K562 (cell line): ENCODE measurements around the gene LMNA. TPM values are rescaled to one million over a fixed set of nuclear protein-coding genes. Genes with fewer than 3 reads are reported as not detected.
A peak's percentile ranks its signal among the peaks of the same experiment; 100 is the strongest.

Source experiments
- GABPB2 ChIP-seq: fragments of 250-450 bp; sonication (Bioruptor Pico); conservative IDR thresholded peaks from 2 replicates; pipeline ENCODE4 v1.5.1; 2021; ENCODE audit warnings: mild to moderate bottlenecking
- HNRNPLL ChIP-seq: fragments of 200-400 bp; formaldehyde crosslinking; IDR thresholded peaks from 2 replicates; pipeline ENCODE4 v1.6.1; 2017; ENCODE audit warnings: low read length, low read depth, mild to moderate bottlenecking; ENCODE audit not compliant: poor library complexity, severe bottlenecking
- MAX ChIP-seq: sonication (generic); formaldehyde crosslinking; IDR thresholded peaks from 2 replicates; pipeline ENCODE4 v1.9.0; 2022; ENCODE audit warnings: mild to moderate bottlenecking, missing genetic modification reagents
- MXD1 ChIP-seq: fragments of 250-450 bp; sonication (Bioruptor Pico); IDR thresholded peaks from 2 replicates; pipeline ENCODE4 v1.8.0; 2021; ENCODE audit warnings: borderline replicate concordance, mild to moderate bottlenecking, moderate library complexity; ENCODE audit not compliant: poor library complexity, severe bottlenecking
- RBM34 ChIP-seq: fragments of 200-400 bp; formaldehyde crosslinking; IDR thresholded peaks from 2 replicates; pipeline ENCODE4 v1.6.1; 2018; ENCODE audit warnings: low read length, borderline replicate concordance; ENCODE audit not compliant: insufficient read depth
- polyA plus RNA-seq, 8 experiments: library from polyadenylated mRNA; depleted of rRNA in 4 of 8; stranded (reverse) in 5 of 8; unstranded in 3 of 8; fragments of >200 nt; fragmentation: Nextera tagmentation in 2 of 8; fragmentation: Illumina TruSeq in 1 of 8; extraction: Ambion mirVana in 2 of 8; extraction: Trizol in 1 of 8; gene quantifications; 2 replicates each; pipeline versions ENCODE4 v1.2.1 to v1.2.3, GENCODE V29; 2011 to 2014; ENCODE audit warnings: inconsistent platforms in 1 of 8, missing spikeins in 1 of 8
- total RNA-seq, 7 experiments: library from RNA; depleted of rRNA in 6 of 7; stranded (reverse); fragments of >200 nt in 6 of 7; fragmentation: Illumina TruSeq in 2 of 7; extraction: Trizol in 2 of 7; gene quantifications; 2 replicates each; pipeline versions ENCODE4 v1.2.1 to v1.2.3, GENCODE V29; 2011 to 2021; ENCODE audit warnings: low replicate concordance in 1 of 7
- TF ChIP-seq, protein P1 (sequence below): fragments of 200-600 bp; sonication (generic); IDR thresholded peaks from one replicate; pipeline ENCODE4 v1.6.1; 2012; ENCODE audit warnings: mild to moderate bottlenecking, low read depth, low read length, inconsistent platforms
- TF ChIP-seq, protein P2 (sequence below): fragments of 450-650 bp; formaldehyde crosslinking; IDR thresholded peaks from 2 replicates; pipeline ENCODE4 v1.4.0; 2020; ENCODE audit warnings: mild to moderate bottlenecking, moderate library complexity
- TF ChIP-seq, protein P3 (sequence below): fragments of 450-650 bp; IDR thresholded peaks from 2 replicates; pipeline ENCODE4 v1.6.1; 2016

Gene LMNA
- total and polyA plus RNA-seq, 9 of the 15 experiments (the other 6 are each of a cell fraction or from before 2014, with no cell fraction given): 1.00 to 347 (median 88.2) TPM

- TF ChIP-seq, protein P1, sequence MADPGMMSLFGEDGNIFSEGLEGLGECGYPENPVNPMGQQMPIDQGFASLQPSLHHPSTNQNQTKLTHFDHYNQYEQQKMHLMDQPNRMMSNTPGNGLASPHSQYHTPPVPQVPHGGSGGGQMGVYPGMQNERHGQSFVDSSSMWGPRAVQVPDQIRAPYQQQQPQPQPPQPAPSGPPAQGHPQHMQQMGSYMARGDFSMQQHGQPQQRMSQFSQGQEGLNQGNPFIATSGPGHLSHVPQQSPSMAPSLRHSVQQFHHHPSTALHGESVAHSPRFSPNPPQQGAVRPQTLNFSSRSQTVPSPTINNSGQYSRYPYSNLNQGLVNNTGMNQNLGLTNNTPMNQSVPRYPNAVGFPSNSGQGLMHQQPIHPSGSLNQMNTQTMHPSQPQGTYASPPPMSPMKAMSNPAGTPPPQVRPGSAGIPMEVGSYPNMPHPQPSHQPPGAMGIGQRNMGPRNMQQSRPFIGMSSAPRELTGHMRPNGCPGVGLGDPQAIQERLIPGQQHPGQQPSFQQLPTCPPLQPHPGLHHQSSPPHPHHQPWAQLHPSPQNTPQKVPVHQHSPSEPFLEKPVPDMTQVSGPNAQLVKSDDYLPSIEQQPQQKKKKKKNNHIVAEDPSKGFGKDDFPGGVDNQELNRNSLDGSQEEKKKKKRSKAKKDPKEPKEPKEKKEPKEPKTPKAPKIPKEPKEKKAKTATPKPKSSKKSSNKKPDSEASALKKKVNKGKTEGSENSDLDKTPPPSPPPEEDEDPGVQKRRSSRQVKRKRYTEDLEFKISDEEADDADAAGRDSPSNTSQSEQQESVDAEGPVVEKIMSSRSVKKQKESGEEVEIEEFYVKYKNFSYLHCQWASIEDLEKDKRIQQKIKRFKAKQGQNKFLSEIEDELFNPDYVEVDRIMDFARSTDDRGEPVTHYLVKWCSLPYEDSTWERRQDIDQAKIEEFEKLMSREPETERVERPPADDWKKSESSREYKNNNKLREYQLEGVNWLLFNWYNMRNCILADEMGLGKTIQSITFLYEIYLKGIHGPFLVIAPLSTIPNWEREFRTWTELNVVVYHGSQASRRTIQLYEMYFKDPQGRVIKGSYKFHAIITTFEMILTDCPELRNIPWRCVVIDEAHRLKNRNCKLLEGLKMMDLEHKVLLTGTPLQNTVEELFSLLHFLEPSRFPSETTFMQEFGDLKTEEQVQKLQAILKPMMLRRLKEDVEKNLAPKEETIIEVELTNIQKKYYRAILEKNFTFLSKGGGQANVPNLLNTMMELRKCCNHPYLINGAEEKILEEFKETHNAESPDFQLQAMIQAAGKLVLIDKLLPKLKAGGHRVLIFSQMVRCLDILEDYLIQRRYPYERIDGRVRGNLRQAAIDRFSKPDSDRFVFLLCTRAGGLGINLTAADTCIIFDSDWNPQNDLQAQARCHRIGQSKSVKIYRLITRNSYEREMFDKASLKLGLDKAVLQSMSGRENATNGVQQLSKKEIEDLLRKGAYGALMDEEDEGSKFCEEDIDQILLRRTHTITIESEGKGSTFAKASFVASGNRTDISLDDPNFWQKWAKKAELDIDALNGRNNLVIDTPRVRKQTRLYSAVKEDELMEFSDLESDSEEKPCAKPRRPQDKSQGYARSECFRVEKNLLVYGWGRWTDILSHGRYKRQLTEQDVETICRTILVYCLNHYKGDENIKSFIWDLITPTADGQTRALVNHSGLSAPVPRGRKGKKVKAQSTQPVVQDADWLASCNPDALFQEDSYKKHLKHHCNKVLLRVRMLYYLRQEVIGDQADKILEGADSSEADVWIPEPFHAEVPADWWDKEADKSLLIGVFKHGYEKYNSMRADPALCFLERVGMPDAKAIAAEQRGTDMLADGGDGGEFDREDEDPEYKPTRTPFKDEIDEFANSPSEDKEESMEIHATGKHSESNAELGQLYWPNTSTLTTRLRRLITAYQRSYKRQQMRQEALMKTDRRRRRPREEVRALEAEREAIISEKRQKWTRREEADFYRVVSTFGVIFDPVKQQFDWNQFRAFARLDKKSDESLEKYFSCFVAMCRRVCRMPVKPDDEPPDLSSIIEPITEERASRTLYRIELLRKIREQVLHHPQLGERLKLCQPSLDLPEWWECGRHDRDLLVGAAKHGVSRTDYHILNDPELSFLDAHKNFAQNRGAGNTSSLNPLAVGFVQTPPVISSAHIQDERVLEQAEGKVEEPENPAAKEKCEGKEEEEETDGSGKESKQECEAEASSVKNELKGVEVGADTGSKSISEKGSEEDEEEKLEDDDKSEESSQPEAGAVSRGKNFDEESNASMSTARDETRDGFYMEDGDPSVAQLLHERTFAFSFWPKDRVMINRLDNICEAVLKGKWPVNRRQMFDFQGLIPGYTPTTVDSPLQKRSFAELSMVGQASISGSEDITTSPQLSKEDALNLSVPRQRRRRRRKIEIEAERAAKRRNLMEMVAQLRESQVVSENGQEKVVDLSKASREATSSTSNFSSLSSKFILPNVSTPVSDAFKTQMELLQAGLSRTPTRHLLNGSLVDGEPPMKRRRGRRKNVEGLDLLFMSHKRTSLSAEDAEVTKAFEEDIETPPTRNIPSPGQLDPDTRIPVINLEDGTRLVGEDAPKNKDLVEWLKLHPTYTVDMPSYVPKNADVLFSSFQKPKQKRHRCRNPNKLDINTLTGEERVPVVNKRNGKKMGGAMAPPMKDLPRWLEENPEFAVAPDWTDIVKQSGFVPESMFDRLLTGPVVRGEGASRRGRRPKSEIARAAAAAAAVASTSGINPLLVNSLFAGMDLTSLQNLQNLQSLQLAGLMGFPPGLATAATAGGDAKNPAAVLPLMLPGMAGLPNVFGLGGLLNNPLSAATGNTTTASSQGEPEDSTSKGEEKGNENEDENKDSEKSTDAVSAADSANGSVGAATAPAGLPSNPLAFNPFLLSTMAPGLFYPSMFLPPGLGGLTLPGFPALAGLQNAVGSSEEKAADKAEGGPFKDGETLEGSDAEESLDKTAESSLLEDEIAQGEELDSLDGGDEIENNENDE: no peak
- TF ChIP-seq, protein P2, sequence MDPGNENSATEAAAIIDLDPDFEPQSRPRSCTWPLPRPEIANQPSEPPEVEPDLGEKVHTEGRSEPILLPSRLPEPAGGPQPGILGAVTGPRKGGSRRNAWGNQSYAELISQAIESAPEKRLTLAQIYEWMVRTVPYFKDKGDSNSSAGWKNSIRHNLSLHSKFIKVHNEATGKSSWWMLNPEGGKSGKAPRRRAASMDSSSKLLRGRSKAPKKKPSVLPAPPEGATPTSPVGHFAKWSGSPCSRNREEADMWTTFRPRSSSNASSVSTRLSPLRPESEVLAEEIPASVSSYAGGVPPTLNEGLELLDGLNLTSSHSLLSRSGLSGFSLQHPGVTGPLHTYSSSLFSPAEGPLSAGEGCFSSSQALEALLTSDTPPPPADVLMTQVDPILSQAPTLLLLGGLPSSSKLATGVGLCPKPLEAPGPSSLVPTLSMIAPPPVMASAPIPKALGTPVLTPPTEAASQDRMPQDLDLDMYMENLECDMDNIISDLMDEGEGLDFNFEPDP: no peak
- TF ChIP-seq MXD1 (CRISPR knock-in tag): no peak
- TF ChIP-seq RBM34: no peak
- TF ChIP-seq, protein P3, sequence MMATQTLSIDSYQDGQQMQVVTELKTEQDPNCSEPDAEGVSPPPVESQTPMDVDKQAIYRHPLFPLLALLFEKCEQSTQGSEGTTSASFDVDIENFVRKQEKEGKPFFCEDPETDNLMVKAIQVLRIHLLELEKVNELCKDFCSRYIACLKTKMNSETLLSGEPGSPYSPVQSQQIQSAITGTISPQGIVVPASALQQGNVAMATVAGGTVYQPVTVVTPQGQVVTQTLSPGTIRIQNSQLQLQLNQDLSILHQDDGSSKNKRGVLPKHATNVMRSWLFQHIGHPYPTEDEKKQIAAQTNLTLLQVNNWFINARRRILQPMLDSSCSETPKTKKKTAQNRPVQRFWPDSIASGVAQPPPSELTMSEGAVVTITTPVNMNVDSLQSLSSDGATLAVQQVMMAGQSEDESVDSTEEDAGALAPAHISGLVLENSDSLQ: peak; percentile 37; the same call in 1 of the 2 replicates
- TF ChIP-seq HNRNPLL: no peak
- 0 out of 2 replicates have a peak, but pooled peaks have one; percentile 18 for TF ChIP-seq MAX (CRISPR knock-in tag)
- TF ChIP-seq GABPB2 (CRISPR knock-in tag): no peak
These were observed 9.1 kb downstream of the LMNA start (continued) for GRCh38 chr1:156123356-156124196.
